Smooth muscle cell (in vitro differentiated cells): ENCODE measurements around the gene DLX5. TPM values are rescaled to one million over a fixed set of nuclear protein-coding genes. Genes with fewer than 3 reads are reported as not detected.

Source experiments
- DNase-seq: peaks from one replicate; lab custom pipeline; 2025; ENCODE audit not compliant: unreplicated experiment; lab: John Stamatoyannopoulos, UW
- H2AFZ ChIP-seq: fragments of 200-600 bp; sonication (generic); 2 replicates; pipeline ENCODE4 v1.6.0; 2016; ENCODE audit warnings: antibody characterized with exemption, low read depth, mild to moderate bottlenecking
- H3F3A ChIP-seq: fragments of 200-600 bp; sonication (generic); 2 replicates; pipeline ENCODE4 v1.6.0; 2017; ENCODE audit warnings: antibody characterized with exemption, low read depth
- H3K27ac ChIP-seq: fragments of 200-600 bp; sonication (generic); 2 replicates; pipeline ENCODE4 v1.5.1; 2016; ENCODE audit warnings: low read depth, mild to moderate bottlenecking
- H3K27me3 ChIP-seq: fragments of 200-600 bp; sonication (generic); 2 replicates; pipeline ENCODE4 v1.6.1; 2016; ENCODE audit warnings: low read depth, mild to moderate bottlenecking
- H3K36me3 ChIP-seq: fragments of 200-600 bp; sonication (generic); 2 replicates; pipeline ENCODE4 v1.5.1; 2016; ENCODE audit warnings: low read depth
- H3K4me1 ChIP-seq: fragments of 200-600 bp; sonication (generic); 2 replicates; pipeline ENCODE4 v1.5.1; 2016; ENCODE audit warnings: low read depth
- H3K4me2 ChIP-seq: fragments of 200-600 bp; sonication (generic); 2 replicates; pipeline ENCODE4 v1.6.0; 2016; ENCODE audit warnings: mild to moderate bottlenecking
- H3K4me3 ChIP-seq: fragments of 200-600 bp; sonication (generic); 2 replicates; pipeline ENCODE4 v1.5.1; 2016; ENCODE audit warnings: mild to moderate bottlenecking
- H3K79me2 ChIP-seq: fragments of 200-600 bp; sonication (generic); 2 replicates; pipeline ENCODE4 v1.6.0; 2016; ENCODE audit warnings: low read depth, mild to moderate bottlenecking
- H3K9ac ChIP-seq: fragments of 200-600 bp; sonication (generic); 2 replicates; pipeline ENCODE4 v1.6.0; 2016; ENCODE audit warnings: low read depth
- H3K9me3 ChIP-seq: fragments of 200-600 bp; sonication (generic); replicated peaks from 2 replicates; pipeline ENCODE4 v1.5.1; 2016; ENCODE audit warnings: low read depth
- H4K20me1 ChIP-seq: fragments of 200-600 bp; sonication (generic); 2 replicates; pipeline ENCODE4 v1.6.0; 2016; ENCODE audit warnings: low read depth
- WGBS: methylation state at CpG from one replicate; pipeline ENCODE4 v1.1.7; 2016; ENCODE audit warnings: low lambda C conversion rate; 5-methylcytosine and 5-hydroxymethylcytosine counted together
- polyA plus RNA-seq: library from polyadenylated mRNA; unstranded; fragments of >200 nt; fragmentation: Nextera tagmentation; extraction: Ambion mirVana; gene quantifications from 2 replicates; pipeline ENCODE4 v1.2.1, GENCODE V29; 2016
- total RNA-seq: library from RNA; depleted of rRNA; stranded (reverse); fragments of >200 nt; gene quantifications from 2 replicates; pipeline ENCODE4 v1.2.3, GENCODE V29; 2014
- TF ChIP-seq, protein P1 (sequence below): fragments of 200-600 bp; sonication (generic); IDR thresholded peaks from 2 replicates; pipeline ENCODE4 v1.5.1; 2017; ENCODE audit warnings: borderline replicate concordance, mild to moderate bottlenecking, antibody characterized with exemption; ENCODE audit not compliant: insufficient read depth, poor library complexity, severe bottlenecking

DLX5 gene
- total and polyA plus RNA-seq, 2 experiments from 2014 or later: 3.5 to 4.3 TPM

GRCh38 chr7:97026715-97027426, 2.2 kb upstream of the DLX5 start:
- H2AFZ ChIP-seq: peak overlapping the region; percentile 87
- H3K4me1 ChIP-seq: peaks cover 24% of the 10 kb centered on the region
- H3K27ac ChIP-seq: no peak overlapping the region
- TF ChIP-seq, protein P1, sequence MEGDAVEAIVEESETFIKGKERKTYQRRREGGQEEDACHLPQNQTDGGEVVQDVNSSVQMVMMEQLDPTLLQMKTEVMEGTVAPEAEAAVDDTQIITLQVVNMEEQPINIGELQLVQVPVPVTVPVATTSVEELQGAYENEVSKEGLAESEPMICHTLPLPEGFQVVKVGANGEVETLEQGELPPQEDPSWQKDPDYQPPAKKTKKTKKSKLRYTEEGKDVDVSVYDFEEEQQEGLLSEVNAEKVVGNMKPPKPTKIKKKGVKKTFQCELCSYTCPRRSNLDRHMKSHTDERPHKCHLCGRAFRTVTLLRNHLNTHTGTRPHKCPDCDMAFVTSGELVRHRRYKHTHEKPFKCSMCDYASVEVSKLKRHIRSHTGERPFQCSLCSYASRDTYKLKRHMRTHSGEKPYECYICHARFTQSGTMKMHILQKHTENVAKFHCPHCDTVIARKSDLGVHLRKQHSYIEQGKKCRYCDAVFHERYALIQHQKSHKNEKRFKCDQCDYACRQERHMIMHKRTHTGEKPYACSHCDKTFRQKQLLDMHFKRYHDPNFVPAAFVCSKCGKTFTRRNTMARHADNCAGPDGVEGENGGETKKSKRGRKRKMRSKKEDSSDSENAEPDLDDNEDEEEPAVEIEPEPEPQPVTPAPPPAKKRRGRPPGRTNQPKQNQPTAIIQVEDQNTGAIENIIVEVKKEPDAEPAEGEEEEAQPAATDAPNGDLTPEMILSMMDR: no peak
- no peaks in the 10 kb centered on the region for H3K9me3 ChIP-seq
- peaks cover 26% of the 10 kb centered on the region for H3F3A ChIP-seq
- no peaks in the 10 kb centered on the region for H3K36me3 ChIP-seq
- H3K27me3 ChIP-seq: peaks cover 57% of the 10 kb centered on the region
- peak overlapping the region; percentile 51 for H3K4me3 ChIP-seq
- H3K9ac ChIP-seq: no peak overlapping the region
- 31% methylated on average over 17 of the region's 17 CpGs for WGBS
- peak overlapping the region; percentile 92 for H3K4me2 ChIP-seq
- no peak for DNase-seq
- H3K79me2 ChIP-seq: no peaks in the 10 kb centered on the region
- H4K20me1 ChIP-seq: peaks cover 4% of the 10 kb centered on the region

- TF ChIP-seq, protein P1: no peak
- H3K36me3 ChIP-seq: no peaks in the 10 kb centered on the region
- H4K20me1 ChIP-seq: peaks cover 4% of the 10 kb centered on the region
- H3K4me2 ChIP-seq: peak overlapping the region; percentile 92
- H3K79me2 ChIP-seq: no peaks in the 10 kb centered on the region
- no peak for DNase-seq
- peak overlapping the region; percentile 13 for H2AFZ ChIP-seq
- H3K9me3 ChIP-seq: no peaks in the 10 kb centered on the region
- 8% methylated on average over 29 of the region's 29 CpGs for WGBS
- peaks cover 26% of the 10 kb centered on the region for H3F3A ChIP-seq
- H3K4me3 ChIP-seq: peak overlapping the region; percentile 51
- H3K27me3 ChIP-seq: peaks cover 52% of the 10 kb centered on the region
- H3K9ac ChIP-seq: no peak overlapping the region
- H3K4me1 ChIP-seq: peaks cover 31% of the 10 kb centered on the region
- H3K27ac ChIP-seq: no peak overlapping the region
These were observed 1.5 kb upstream of the DLX5 start for GRCh38 chr7:97025983-97026714.

- H3K4me3 ChIP-seq: peak overlapping the region; percentile 64
- peaks cover 38% of the 10 kb centered on the region for H3K4me1 ChIP-seq
- no peaks in the 10 kb centered on the region for H3K79me2 ChIP-seq
- H3K27ac ChIP-seq: no peak overlapping the region
- H3K9ac ChIP-seq: no peak overlapping the region
- TF ChIP-seq, protein P1: no peak
- H2AFZ ChIP-seq: no peak overlapping the region
- 11% methylated on average over 8 of the region's 8 CpGs for WGBS
- no peak for DNase-seq
- H3F3A ChIP-seq: peaks cover 26% of the 10 kb centered on the region
- H3K27me3 ChIP-seq: peaks cover 52% of the 10 kb centered on the region
- no peaks in the 10 kb centered on the region for H3K9me3 ChIP-seq
- H3K36me3 ChIP-seq: no peaks in the 10 kb centered on the region
- peak overlapping the region; percentile 92 for H3K4me2 ChIP-seq
- peaks cover 4% of the 10 kb centered on the region for H4K20me1 ChIP-seq
These were observed 484 bp upstream of the DLX5 start for GRCh38 chr7:97025130-97025499.
